ENCODE data around the gene EFCAB12.

DNA sequence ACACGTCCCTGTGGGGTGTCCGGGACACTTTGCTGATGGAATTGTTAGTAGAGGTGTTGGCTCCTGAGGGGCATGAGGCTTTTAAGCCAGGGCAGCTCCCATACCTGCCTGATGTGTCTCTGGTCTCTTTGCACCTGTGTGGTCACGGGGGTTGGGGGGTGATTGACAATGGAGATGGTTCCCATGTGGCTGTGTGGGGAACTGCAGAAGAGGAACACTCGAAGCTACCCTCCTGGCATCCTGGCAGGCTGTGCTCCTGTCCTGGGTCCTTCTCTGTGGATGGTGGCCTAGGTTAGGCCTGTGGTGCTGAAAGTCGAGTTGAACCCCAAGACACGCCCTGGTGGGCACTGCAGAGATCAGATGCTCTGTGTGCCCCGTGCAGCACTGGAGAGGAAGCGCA is 76.4 kb downstream of the EFCAB12 start:
- no peak for TF ChIP-seq POLR2A (IDR thresholded peaks at IDR 0.05; ENCODE audit: low read depth, low read length)
- TF ChIP-seq, protein P1, sequence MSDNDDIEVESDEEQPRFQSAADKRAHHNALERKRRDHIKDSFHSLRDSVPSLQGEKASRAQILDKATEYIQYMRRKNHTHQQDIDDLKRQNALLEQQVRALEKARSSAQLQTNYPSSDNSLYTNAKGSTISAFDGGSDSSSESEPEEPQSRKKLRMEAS (IDR thresholded peaks at IDR 0.05; ENCODE audit: insufficient read depth, insufficient read length) = no peak
- TF ChIP-seq, protein P2, sequence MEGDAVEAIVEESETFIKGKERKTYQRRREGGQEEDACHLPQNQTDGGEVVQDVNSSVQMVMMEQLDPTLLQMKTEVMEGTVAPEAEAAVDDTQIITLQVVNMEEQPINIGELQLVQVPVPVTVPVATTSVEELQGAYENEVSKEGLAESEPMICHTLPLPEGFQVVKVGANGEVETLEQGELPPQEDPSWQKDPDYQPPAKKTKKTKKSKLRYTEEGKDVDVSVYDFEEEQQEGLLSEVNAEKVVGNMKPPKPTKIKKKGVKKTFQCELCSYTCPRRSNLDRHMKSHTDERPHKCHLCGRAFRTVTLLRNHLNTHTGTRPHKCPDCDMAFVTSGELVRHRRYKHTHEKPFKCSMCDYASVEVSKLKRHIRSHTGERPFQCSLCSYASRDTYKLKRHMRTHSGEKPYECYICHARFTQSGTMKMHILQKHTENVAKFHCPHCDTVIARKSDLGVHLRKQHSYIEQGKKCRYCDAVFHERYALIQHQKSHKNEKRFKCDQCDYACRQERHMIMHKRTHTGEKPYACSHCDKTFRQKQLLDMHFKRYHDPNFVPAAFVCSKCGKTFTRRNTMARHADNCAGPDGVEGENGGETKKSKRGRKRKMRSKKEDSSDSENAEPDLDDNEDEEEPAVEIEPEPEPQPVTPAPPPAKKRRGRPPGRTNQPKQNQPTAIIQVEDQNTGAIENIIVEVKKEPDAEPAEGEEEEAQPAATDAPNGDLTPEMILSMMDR (IDR thresholded peaks at IDR 0.05; ENCODE audit: extremely low read depth in 1 of 2, insufficient read depth in 1 of 2, low read depth in 1 of 2, low read length in 2 of 2) = no peak
- no peak for TF ChIP-seq GATA2 (IDR thresholded peaks at IDR 0.05; ENCODE audit: insufficient read depth, insufficient read length, low read depth, low read length)
- no peak for TF ChIP-seq EZH2 (IDR thresholded peaks at IDR 0.05; ENCODE audit: borderline replicate concordance, low read depth, low read length, severe bottlenecking)
- no peak for TF ChIP-seq POLR2AphosphoS5 (IDR thresholded peaks at IDR 0.05; ENCODE audit: insufficient read depth, low read depth, low read length)
- no peak for TF ChIP-seq JUN (IDR thresholded peaks at IDR 0.05; ENCODE audit: borderline replicate concordance, insufficient read depth, insufficient read length, low read depth)
- no peak for TF ChIP-seq MYC (IDR thresholded peaks at IDR 0.05; ENCODE audit: low read depth, low read length)
- TF ChIP-seq FOS (IDR thresholded peaks at IDR 0.05; ENCODE audit: borderline replicate concordance, insufficient read depth, low read length) = no peak

Data from endothelial cell of umbilical vein (primary cell).